Measurements from ENCODE around the gene CCL8.

The CCL8 gene

GRCh38 chr17:34368196-34368945, 49.1 kb downstream of the CCL8 start:
- H3F3A ChIP-seq (ENCODE audit: insufficient read depth), result no peaks in the 10 kb centered on the region
- no peaks in the 10 kb centered on the region for H3K79me2 ChIP-seq (ENCODE audit: insufficient read depth, low read length)
- TF ChIP-seq, protein P1, sequence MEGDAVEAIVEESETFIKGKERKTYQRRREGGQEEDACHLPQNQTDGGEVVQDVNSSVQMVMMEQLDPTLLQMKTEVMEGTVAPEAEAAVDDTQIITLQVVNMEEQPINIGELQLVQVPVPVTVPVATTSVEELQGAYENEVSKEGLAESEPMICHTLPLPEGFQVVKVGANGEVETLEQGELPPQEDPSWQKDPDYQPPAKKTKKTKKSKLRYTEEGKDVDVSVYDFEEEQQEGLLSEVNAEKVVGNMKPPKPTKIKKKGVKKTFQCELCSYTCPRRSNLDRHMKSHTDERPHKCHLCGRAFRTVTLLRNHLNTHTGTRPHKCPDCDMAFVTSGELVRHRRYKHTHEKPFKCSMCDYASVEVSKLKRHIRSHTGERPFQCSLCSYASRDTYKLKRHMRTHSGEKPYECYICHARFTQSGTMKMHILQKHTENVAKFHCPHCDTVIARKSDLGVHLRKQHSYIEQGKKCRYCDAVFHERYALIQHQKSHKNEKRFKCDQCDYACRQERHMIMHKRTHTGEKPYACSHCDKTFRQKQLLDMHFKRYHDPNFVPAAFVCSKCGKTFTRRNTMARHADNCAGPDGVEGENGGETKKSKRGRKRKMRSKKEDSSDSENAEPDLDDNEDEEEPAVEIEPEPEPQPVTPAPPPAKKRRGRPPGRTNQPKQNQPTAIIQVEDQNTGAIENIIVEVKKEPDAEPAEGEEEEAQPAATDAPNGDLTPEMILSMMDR (IDR thresholded peaks at IDR 0.05; ENCODE audit: insufficient read depth, low read length, poor library complexity, severe bottlenecking), result no peak
- TF ChIP-seq EZH2phosphoT487 (conservative IDR thresholded peaks at IDR 0.05; ENCODE audit: low read length), result no peak
- no peak overlapping the region for H3K4me3 ChIP-seq (ENCODE audit: insufficient read depth, low read length, poor library complexity, severe bottlenecking)
- no peak overlapping the region for H3K4me2 ChIP-seq (ENCODE audit: low read depth, low read length, poor library complexity, severe bottlenecking)
- no peaks in the 10 kb centered on the region for H4K20me1 ChIP-seq (ENCODE audit: low read depth, low read length)
- no peaks in the 10 kb centered on the region for H3K27me3 ChIP-seq (ENCODE audit: low read length)
- no peaks in the 10 kb centered on the region for H3K9me2 ChIP-seq (replicated peaks; ENCODE audit: insufficient read depth, low read length)
- no peak overlapping the region for H3K9ac ChIP-seq (ENCODE audit: low read length)
- H3K9me3 ChIP-seq (ENCODE audit: insufficient read depth, low read length), result no peaks in the 10 kb centered on the region
- no peak overlapping the region for H2AFZ ChIP-seq (ENCODE audit: low read depth, low read length, severe bottlenecking)
- H3K36me3 ChIP-seq (ENCODE audit: low read length), result no peaks in the 10 kb centered on the region
- no peak overlapping the region for H3K27ac ChIP-seq (ENCODE audit: low read depth, low read length)

DNA sequence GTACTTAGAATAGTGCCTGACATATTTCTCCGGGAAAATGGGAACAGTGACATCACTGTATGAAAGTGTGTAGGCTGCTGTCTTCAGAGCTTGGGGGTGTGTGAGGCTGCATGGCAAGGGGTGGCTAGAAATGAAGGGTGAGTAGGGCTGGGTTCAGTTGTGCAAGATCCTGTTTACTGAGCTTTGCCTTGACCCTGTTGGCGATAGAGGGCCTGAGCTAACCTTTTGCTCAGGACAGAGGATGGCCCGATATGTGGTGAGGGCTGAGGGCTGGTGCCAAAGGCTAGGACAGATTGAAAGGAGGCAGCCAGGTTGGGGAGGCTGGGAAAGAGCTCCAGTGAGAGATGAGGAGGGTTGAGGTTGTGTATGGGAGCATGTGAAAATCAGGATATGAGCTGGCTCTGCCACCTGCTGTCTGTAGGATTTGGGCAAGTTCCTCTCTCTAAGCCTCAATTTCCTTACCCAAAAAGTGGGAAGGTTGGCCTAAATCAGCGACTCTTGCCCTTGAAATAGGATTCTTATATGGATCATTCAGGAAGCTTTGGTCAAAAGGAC, 49.8 kb downstream of the CCL8 start:
- no peaks in the 10 kb centered on the region for H3K9me3 ChIP-seq (ENCODE audit: insufficient read depth, low read length)
- H3K4me2 ChIP-seq (ENCODE audit: low read depth, low read length, poor library complexity, severe bottlenecking), result no peak overlapping the region
- no peaks in the 10 kb centered on the region for H3K36me3 ChIP-seq (ENCODE audit: low read length)
- H3K27ac ChIP-seq (ENCODE audit: low read depth, low read length), result no peak overlapping the region
- H2AFZ ChIP-seq (ENCODE audit: low read depth, low read length, severe bottlenecking), result no peak overlapping the region
- H4K20me1 ChIP-seq (ENCODE audit: low read depth, low read length), result no peaks in the 10 kb centered on the region
- TF ChIP-seq EZH2phosphoT487 (conservative IDR thresholded peaks at IDR 0.05; ENCODE audit: low read length), result no peak
- TF ChIP-seq, protein P1 (IDR thresholded peaks at IDR 0.05; ENCODE audit: insufficient read depth, low read length, poor library complexity, severe bottlenecking), result no peak
- no peaks in the 10 kb centered on the region for H3K79me2 ChIP-seq (ENCODE audit: insufficient read depth, low read length)
- no peaks in the 10 kb centered on the region for H3F3A ChIP-seq (ENCODE audit: insufficient read depth)
- H3K9ac ChIP-seq (ENCODE audit: low read length), result no peak overlapping the region
- no peaks in the 10 kb centered on the region for H3K9me2 ChIP-seq (replicated peaks; ENCODE audit: insufficient read depth, low read length)
- H3K4me3 ChIP-seq (ENCODE audit: insufficient read depth, low read length, poor library complexity, severe bottlenecking), result no peak overlapping the region
- no peaks in the 10 kb centered on the region for H3K27me3 ChIP-seq (ENCODE audit: low read length)

DNA sequence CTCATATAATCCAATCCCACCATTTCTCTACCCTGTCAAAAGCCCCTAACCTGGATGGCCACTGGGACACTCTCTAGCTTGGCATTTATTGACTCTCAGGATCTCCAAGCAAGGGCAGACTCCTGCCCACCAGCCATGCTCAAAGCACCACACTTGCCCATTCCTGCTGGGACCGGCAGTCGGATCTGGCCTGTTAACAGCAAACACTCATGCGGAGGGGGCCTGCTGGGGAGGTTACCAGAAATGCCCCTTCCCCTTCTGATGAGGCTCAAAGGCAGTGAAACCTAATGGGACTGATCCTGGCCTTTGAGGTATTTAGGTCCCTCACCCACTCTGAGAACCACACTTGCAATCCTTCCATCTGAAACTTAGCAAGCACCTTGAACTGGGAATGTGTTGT, 50.3 kb downstream of the CCL8 start:
- Histone ChIP-seq H3K27me3 (ENCODE audit: low read length) (no peaks in the 10 kb centered on the region), H3F3A (ENCODE audit: insufficient read depth) (no peaks in the 10 kb centered on the region)

More for the DNA sequence above, 50.3 kb downstream of the CCL8 start:
- Histone ChIP-seq H3K9me2 (replicated peaks; ENCODE audit: insufficient read depth, low read length) (no peaks in the 10 kb centered on the region), H3K4me3 (ENCODE audit: insufficient read depth, low read length, poor library complexity, severe bottlenecking) (no peak overlapping the region), H3K4me2 (ENCODE audit: low read depth, low read length, poor library complexity, severe bottlenecking) (no peak overlapping the region), H4K20me1 (ENCODE audit: low read depth, low read length) (no peaks in the 10 kb centered on the region), H2AFZ (ENCODE audit: low read depth, low read length, severe bottlenecking) (no peak overlapping the region), H3K27ac (ENCODE audit: low read depth, low read length) (no peak overlapping the region), H3K9me3 (ENCODE audit: insufficient read depth, low read length) (no peaks in the 10 kb centered on the region), H3K79me2 (ENCODE audit: insufficient read depth, low read length) (no peaks in the 10 kb centered on the region), H3K9ac (ENCODE audit: low read length) (no peak overlapping the region), H3K36me3 (ENCODE audit: low read length) (no peaks in the 10 kb centered on the region)
- TF ChIP-seq, protein P1 (IDR thresholded peaks at IDR 0.05; ENCODE audit: insufficient read depth, low read length, poor library complexity, severe bottlenecking), result no peak
- TF ChIP-seq EZH2phosphoT487 (conservative IDR thresholded peaks at IDR 0.05; ENCODE audit: low read length), result no peak
